ENCODE results near the gene SLX9.
A peak's percentile ranks its signal among the peaks of the same experiment; 100 is the strongest.

SLX9 gene

GRCh38 chr21:44947930-44948331 is 8.1 kb downstream of the SLX9 start:
- DNase-seq (ENCODE audit: low read depth): no peak

- no peak for DNase-seq (ENCODE audit: low read depth)
Measured at GRCh38 chr21:44948426-44949120, 8.7 kb downstream of the SLX9 start.

GRCh38 chr21:44949161-44949778 is 9.4 kb downstream of the SLX9 start:
- DNase-seq (ENCODE audit: low read depth): no peak

GRCh38 chr21:44949779-44950198 is 10.0 kb downstream of the SLX9 start:
- no peak for DNase-seq (ENCODE audit: low read depth)

GRCh38 chr21:44950351-44950750 is 10.5 kb downstream of the SLX9 start:
- no peak for DNase-seq (ENCODE audit: low read depth)

GRCh38 chr21:44951186-44951915 is 11.5 kb downstream of the SLX9 start:
- DNase-seq (ENCODE audit: low read depth): no peak

- no peak for DNase-seq (ENCODE audit: low read depth)
Measured at GRCh38 chr21:44952116-44952928, 12.5 kb downstream of the SLX9 start.

- DNase-seq (ENCODE audit: low read depth): no peak
Measured at GRCh38 chr21:44952929-44953627, 13.2 kb downstream of the SLX9 start.

- no peak for DNase-seq (ENCODE audit: low read depth)
Measured at GRCh38 chr21:44953628-44954021, 13.8 kb downstream of the SLX9 start.

- no peak for DNase-seq (ENCODE audit: low read depth)
Measured at GRCh38 chr21:44954281-44954771, 14.5 kb downstream of the SLX9 start.

- no peak for DNase-seq (ENCODE audit: low read depth)
Measured at GRCh38 chr21:44955141-44955797, 15.4 kb downstream of the SLX9 start.

GRCh38 chr21:44955798-44956175 is 16.0 kb downstream of the SLX9 start:
- no peak for DNase-seq (ENCODE audit: low read depth)

GRCh38 chr21:44956356-44957046 is 16.7 kb downstream of the SLX9 start:
- DNase-seq (ENCODE audit: low read depth): no peak

GRCh38 chr21:44957047-44957831 is 17.4 kb downstream of the SLX9 start:
- DNase-seq (ENCODE audit: low read depth): no peak

GRCh38 chr21:44957901-44958451 is 18.1 kb downstream of the SLX9 start:
- no peak for DNase-seq (ENCODE audit: low read depth)

- DNase-seq (ENCODE audit: low read depth): peak; percentile 75
Measured at GRCh38 chr21:44958471-44959191, 18.8 kb downstream of the SLX9 start.

- no peak for DNase-seq (ENCODE audit: low read depth)
Measured at GRCh38 chr21:44959376-44960091, 19.7 kb downstream of the SLX9 start.

Measured in stromal cell of bone marrow (primary cell).